Measurements from ENCODE around the gene ZNF322. TPM values are rescaled to one million over a fixed set of nuclear protein-coding genes. Genes with fewer than 3 reads are reported as not detected.
A peak's percentile ranks its signal among the peaks of the same experiment; 100 is the strongest.

ZNF322 gene
- total RNA-seq, 1 donor, result 21.7 TPM

DNA sequence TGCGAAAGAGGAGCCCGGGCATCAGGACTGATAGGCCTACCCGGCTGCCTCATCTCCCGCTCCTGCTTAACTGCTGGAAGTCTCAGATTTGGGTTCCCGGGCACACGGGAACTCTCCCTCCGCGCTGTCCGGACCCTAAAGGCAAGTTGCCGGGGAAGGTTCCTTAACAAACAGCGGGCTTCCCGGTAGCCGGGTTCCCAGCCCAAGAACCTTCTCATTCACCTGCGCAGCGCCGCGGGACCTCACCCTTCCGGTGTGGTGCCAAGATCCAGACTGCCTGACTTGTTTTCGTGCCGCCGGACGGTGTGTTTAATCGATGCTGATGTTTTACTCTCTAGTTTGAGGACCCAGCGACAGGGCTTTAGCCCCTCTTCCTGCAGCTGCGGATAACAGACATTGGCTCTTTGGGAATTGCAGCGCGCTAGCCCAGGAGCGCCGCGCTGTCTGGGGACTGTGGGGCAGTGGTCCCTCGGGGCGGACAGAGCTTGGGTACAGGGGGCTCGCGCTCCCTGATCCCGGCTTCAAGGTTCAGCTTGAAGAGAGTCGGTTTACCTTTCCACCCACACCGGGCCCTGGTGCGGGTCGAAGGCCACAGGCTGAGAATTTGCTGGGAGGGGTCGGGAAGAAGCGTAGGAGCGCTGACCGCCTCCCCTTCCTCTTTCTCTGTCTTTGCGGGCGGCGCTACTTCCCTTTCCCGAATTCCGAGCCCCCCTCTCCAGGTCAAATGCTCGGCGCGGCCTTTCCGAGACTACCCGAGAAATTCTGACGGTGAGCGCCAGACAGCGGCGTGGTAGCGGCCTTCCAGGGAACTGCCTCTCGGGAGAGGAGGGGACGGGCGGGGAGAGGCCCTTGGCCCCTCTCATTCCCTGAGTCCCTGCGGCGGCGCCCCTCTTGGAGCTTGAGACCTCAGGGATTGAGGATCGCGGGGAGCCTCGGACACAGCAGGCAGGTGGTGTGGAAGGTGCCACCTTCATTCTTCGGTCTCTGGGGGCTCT, 45.6 kb downstream of the ZNF322 start:
- Histone ChIP-seq H3K4me2 (ENCODE audit: insufficient read depth, low read length) (no peak overlapping the region), H2AFZ (ENCODE audit: low read length) (no peak overlapping the region), H3K27ac (ENCODE audit: low read depth, low read length) (no peak overlapping the region), H3K79me2 (ENCODE audit: insufficient read depth, low read length) (no peaks in the 10 kb centered on the region), H3K27me3 (ENCODE audit: insufficient read depth, low read length) (peaks cover 49% of the 10 kb centered on the region), H4K20me1 (ENCODE audit: insufficient read depth, low read length) (no peaks in the 10 kb centered on the region), H3K4me3 (ENCODE audit: insufficient read depth, low read length) (no peak overlapping the region), H3K36me3 (ENCODE audit: insufficient read depth, low read length) (no peaks in the 10 kb centered on the region), H3K9me3 (ENCODE audit: low read depth, low read length) (no peaks in the 10 kb centered on the region), H3K4me1 (ENCODE audit: insufficient read depth, low read length) (no peaks in the 10 kb centered on the region)
- peak; percentile 66 for DNase-seq (ENCODE audit: insufficient read length, low spot score, missing footprints)
- TF ChIP-seq, protein P1, sequence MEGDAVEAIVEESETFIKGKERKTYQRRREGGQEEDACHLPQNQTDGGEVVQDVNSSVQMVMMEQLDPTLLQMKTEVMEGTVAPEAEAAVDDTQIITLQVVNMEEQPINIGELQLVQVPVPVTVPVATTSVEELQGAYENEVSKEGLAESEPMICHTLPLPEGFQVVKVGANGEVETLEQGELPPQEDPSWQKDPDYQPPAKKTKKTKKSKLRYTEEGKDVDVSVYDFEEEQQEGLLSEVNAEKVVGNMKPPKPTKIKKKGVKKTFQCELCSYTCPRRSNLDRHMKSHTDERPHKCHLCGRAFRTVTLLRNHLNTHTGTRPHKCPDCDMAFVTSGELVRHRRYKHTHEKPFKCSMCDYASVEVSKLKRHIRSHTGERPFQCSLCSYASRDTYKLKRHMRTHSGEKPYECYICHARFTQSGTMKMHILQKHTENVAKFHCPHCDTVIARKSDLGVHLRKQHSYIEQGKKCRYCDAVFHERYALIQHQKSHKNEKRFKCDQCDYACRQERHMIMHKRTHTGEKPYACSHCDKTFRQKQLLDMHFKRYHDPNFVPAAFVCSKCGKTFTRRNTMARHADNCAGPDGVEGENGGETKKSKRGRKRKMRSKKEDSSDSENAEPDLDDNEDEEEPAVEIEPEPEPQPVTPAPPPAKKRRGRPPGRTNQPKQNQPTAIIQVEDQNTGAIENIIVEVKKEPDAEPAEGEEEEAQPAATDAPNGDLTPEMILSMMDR (IDR thresholded peaks at IDR 0.05; ENCODE audit: extremely low read depth, low read depth, low read length), result no peak

DNA sequence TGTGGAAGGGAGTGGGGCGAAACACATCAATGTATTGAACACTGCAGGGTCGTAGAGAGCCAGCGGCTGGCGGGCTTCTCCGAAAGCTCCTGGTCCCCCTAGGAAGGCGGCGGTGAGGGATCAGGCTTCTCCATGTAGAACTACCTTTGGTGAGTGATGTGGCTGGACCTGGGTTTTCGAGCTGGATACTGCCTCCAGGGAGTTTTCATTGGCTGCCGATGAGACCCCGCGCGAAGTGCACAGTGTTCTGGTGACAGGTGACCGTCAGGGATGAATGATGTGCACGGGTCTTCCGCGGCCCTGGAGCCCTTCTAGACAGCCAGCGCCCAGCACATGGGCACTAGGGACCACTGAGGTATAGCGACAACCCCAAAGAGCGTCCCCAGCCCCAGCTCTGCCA, 46.3 kb downstream of the ZNF322 start:
- Histone ChIP-seq H4K20me1 (ENCODE audit: insufficient read depth, low read length) (no peaks in the 10 kb centered on the region), H3K4me3 (ENCODE audit: insufficient read depth, low read length) (no peak overlapping the region), H3K9me3 (ENCODE audit: low read depth, low read length) (no peaks in the 10 kb centered on the region), H3K4me1 (ENCODE audit: insufficient read depth, low read length) (no peaks in the 10 kb centered on the region), H2AFZ (ENCODE audit: low read length) (no peak overlapping the region), H3K36me3 (ENCODE audit: insufficient read depth, low read length) (no peaks in the 10 kb centered on the region), H3K27me3 (ENCODE audit: insufficient read depth, low read length) (peaks cover 49% of the 10 kb centered on the region), H3K79me2 (ENCODE audit: insufficient read depth, low read length) (no peaks in the 10 kb centered on the region), H3K27ac (ENCODE audit: low read depth, low read length) (no peak overlapping the region), H3K4me2 (ENCODE audit: insufficient read depth, low read length) (no peak overlapping the region)
- TF ChIP-seq, protein P1 (IDR thresholded peaks at IDR 0.05; ENCODE audit: extremely low read depth, low read depth, low read length), result no peak
- peak; percentile 47 for DNase-seq (ENCODE audit: insufficient read length, low spot score, missing footprints)

DNA sequence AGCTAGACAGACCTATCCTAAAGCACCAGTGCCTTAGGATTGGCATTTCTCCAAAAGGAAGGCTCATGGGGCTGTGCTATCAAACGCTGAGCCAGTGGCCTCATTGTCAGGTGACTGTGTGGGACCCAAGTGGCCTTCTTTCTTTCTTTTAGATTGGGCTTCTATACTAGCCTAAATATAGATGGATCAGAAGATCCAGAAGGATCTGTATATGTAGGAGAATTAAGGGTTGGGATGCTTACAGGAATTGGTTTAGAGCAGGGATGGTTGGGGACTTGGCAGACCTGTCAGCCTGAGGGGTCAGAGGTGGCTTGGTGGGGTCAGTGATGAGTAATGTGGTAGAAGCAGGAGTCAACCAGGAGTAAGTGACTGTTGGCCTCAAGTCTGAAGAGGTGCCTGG, 47.9 kb downstream of the ZNF322 start:
- H2AFZ ChIP-seq (ENCODE audit: low read length), result no peak overlapping the region
- peaks cover 5% of the 10 kb centered on the region for H3K4me1 ChIP-seq (ENCODE audit: insufficient read depth, low read length)
- no peaks in the 10 kb centered on the region for H4K20me1 ChIP-seq (ENCODE audit: insufficient read depth, low read length)
- H3K79me2 ChIP-seq (ENCODE audit: insufficient read depth, low read length), result no peaks in the 10 kb centered on the region
- H3K9me3 ChIP-seq (ENCODE audit: low read depth, low read length), result no peaks in the 10 kb centered on the region
- H3K27me3 ChIP-seq (ENCODE audit: insufficient read depth, low read length), result peaks cover 49% of the 10 kb centered on the region
- no peak overlapping the region for H3K27ac ChIP-seq (ENCODE audit: low read depth, low read length)
- peak; percentile 52 for DNase-seq (ENCODE audit: insufficient read length, low spot score, missing footprints)
- no peak overlapping the region for H3K4me2 ChIP-seq (ENCODE audit: insufficient read depth, low read length)
- TF ChIP-seq, protein P1 (IDR thresholded peaks at IDR 0.05; ENCODE audit: extremely low read depth, low read depth, low read length), result no peak
- no peaks in the 10 kb centered on the region for H3K36me3 ChIP-seq (ENCODE audit: insufficient read depth, low read length)
- H3K4me3 ChIP-seq (ENCODE audit: insufficient read depth, low read length), result no peak overlapping the region

DNA sequence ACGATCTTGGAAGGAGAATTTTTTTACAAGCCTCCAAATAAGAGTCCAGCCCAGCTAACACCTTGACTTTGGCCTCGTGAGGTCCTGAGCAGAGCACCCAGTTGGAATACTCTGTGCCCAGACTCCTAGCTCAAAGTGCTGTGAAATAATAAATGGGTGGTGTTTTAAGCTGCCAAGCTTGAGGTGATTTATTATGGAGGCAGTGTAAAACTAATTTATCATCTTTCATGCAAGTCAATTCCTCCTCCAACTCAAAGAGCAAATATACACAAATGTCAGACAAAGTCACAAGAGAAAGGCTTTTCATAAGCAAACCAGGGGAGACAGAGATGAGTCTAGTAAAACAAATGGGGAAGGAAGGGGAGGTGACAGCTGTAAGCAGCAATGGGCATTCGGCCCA, 50.1 kb downstream of the ZNF322 start:
- no peak overlapping the region for H2AFZ ChIP-seq (ENCODE audit: low read length)
- H3K27me3 ChIP-seq (ENCODE audit: insufficient read depth, low read length), result peaks cover 38% of the 10 kb centered on the region
- H3K4me2 ChIP-seq (ENCODE audit: insufficient read depth, low read length), result no peak overlapping the region
- H4K20me1 ChIP-seq (ENCODE audit: insufficient read depth, low read length), result no peaks in the 10 kb centered on the region
- no peak for DNase-seq (ENCODE audit: insufficient read length, low spot score, missing footprints)
- H3K36me3 ChIP-seq (ENCODE audit: insufficient read depth, low read length), result no peaks in the 10 kb centered on the region
- H3K79me2 ChIP-seq (ENCODE audit: insufficient read depth, low read length), result no peaks in the 10 kb centered on the region
- H3K4me3 ChIP-seq (ENCODE audit: insufficient read depth, low read length), result no peak overlapping the region
- no peak overlapping the region for H3K27ac ChIP-seq (ENCODE audit: low read depth, low read length)
- TF ChIP-seq, protein P1 (IDR thresholded peaks at IDR 0.05; ENCODE audit: extremely low read depth, low read depth, low read length), result no peak
- H3K9me3 ChIP-seq (ENCODE audit: low read depth, low read length), result no peaks in the 10 kb centered on the region
- peaks cover 5% of the 10 kb centered on the region for H3K4me1 ChIP-seq (ENCODE audit: insufficient read depth, low read length)
